HCT116 (cell line): ENCODE measurements around the gene PDK4. TPM values are rescaled to one million over a fixed set of nuclear protein-coding genes. Genes with fewer than 3 reads are reported as not detected.

Source experiments
- ATAC-seq: fragments of 200-7000 bp; cut with Tn5 transposase; 2 replicates; pipeline ENCODE4 v1.9.1; 2020; ENCODE audit warnings: mild to moderate bottlenecking, moderate library complexity
- BruUV-seq: library from RNA; stranded (reverse); fragments of 400-500 nt; replicated peaks from 2 replicates; lab custom pipeline; 2021; lab: Mats Ljungman, UMichigan
- CTCF ChIA-PET: fragments of 300-600 bp; sonication (Branson Sonifier 250); formaldehyde crosslinking; loops from one replicate; lab custom pipeline; 2021; ENCODE audit warnings: antibody characterized with exemption; lab: Charles Lee
- POLR2A ChIA-PET: fragments of 300-600, 350-600 bp; sonication (Branson Sonifier 250); formaldehyde crosslinking; loops from one replicate; lab custom pipeline; 2021; ENCODE audit warnings: antibody characterized with exemption; lab: Charles Lee
- RAD21 ChIA-PET, 2 experiments: fragments of 300-600 bp; sonication (Branson Sonifier 250); formaldehyde crosslinking; loops; one replicate each; lab custom pipeline; 2023; ENCODE audit warnings: low total read pairs in 2 of 2; ENCODE audit not compliant: uncharacterized antibody in 2 of 2, unreplicated experiment in 2 of 2, low non-redundant PET in 1 of 2; lab: Charles Lee
- DNase-seq: peaks from one replicate; pipeline ENCODE4 v3.0.0-alpha.2; 2010; ENCODE audit warnings: low read depth, low spot score
- H2AFZ ChIP-seq: fragments of 200-600 bp; shearing (Covaris generic), sonication (generic); 2 replicates; pipeline ENCODE4 v1.6.1; 2017; ENCODE audit warnings: low read depth, mixed run types, mixed read lengths, antibody characterized with exemption, low read length; ENCODE audit not compliant: poor library complexity, severe bottlenecking
- H3K27ac ChIP-seq: 2 replicates; pipeline ENCODE4 v1.5.1; 2012; ENCODE audit warnings: low read depth, low read length
- H3K27me3 ChIP-seq: fragments of 200-600 bp; sonication (generic); 2 replicates; pipeline ENCODE4 v1.6.1; 2016; ENCODE audit warnings: mixed run types, low read length, mixed read lengths; ENCODE audit not compliant: insufficient read depth
- H3K36me3 ChIP-seq, 2 experiments: fragments of 200-500 bp in 1 of 2; fragments of 200-600 bp in 1 of 2; sonication (Bioruptor generic) in 1 of 2; sonication (generic) in 1 of 2; 2 replicates each; pipeline versions ENCODE4 v1.5.1 to v1.6.1; 2014 to 2016; ENCODE audit warnings: low read length in 2 of 2, inconsistent platforms in 1 of 2, mixed read lengths in 1 of 2, mixed run types in 1 of 2; ENCODE audit not compliant: insufficient read depth in 2 of 2, control insufficient read depth in 1 of 2
- H3K4me1 ChIP-seq, 2 experiments: fragments of 200-600 bp in 1 of 2; sonication (generic) in 1 of 2; 2 replicates each; pipeline versions ENCODE4 v1.5.1 to v1.6.1; 2012 to 2017; ENCODE audit warnings: low read length in 2 of 2, inconsistent platforms in 1 of 2, mild to moderate bottlenecking in 1 of 2, mixed read lengths in 1 of 2, mixed run types in 1 of 2, moderate library complexity in 1 of 2; ENCODE audit not compliant: insufficient read depth in 2 of 2, control insufficient read depth in 1 of 2
- H3K4me2 ChIP-seq: fragments of 200-600 bp; sonication (generic); 2 replicates; pipeline ENCODE4 v1.6.1; 2017; ENCODE audit warnings: mixed run types, low read length, mixed read lengths
- H3K4me3 ChIP-seq, 2 experiments: fragments of 200-600 bp in 1 of 2; sonication (generic) in 1 of 2; replicated peaks in 1 of 2; 2 replicates each; pipeline ENCODE4 v1.5.1; 2011 to 2016; ENCODE audit warnings: low read length in 2 of 2, control low read depth in 1 of 2, low read depth in 1 of 2, mild to moderate bottlenecking in 1 of 2, mixed read lengths in 1 of 2, mixed run types in 1 of 2
- H3K79me2 ChIP-seq: fragments of 200-600 bp; sonication (generic); 2 replicates; pipeline ENCODE4 v1.6.1; 2017; ENCODE audit warnings: mild to moderate bottlenecking, mixed run types, low read length, moderate library complexity, mixed read lengths; ENCODE audit not compliant: insufficient read depth
- H3K9ac ChIP-seq: fragments of 200-600 bp; sonication (generic); 2 replicates; pipeline ENCODE4 v1.6.1; 2016; ENCODE audit warnings: low read length, mixed read lengths
- H3K9me2 ChIP-seq: fragments of 200-600 bp; sonication (generic), shearing (Covaris generic); 2 replicates; pipeline ENCODE4 v1.6.1; 2017; ENCODE audit warnings: mixed run types, mild to moderate bottlenecking, moderate library complexity; ENCODE audit not compliant: insufficient read depth
- H3K9me3 ChIP-seq, 2 experiments: fragments of 200-500 bp in 1 of 2; fragments of 200-600 bp in 1 of 2; sonication (Bioruptor generic) in 1 of 2; sonication (generic) in 1 of 2; 2 replicates each; pipeline ENCODE4 v1.6.1; 2014 to 2017; ENCODE audit warnings: low read length in 2 of 2, mixed read lengths in 2 of 2, inconsistent platforms in 1 of 2, low read depth in 1 of 2, mild to moderate bottlenecking in 1 of 2, mixed run types in 1 of 2, moderate library complexity in 1 of 2; ENCODE audit not compliant: control insufficient read depth in 1 of 2, insufficient read depth in 1 of 2
- H4K20me1 ChIP-seq: fragments of 200-600 bp; sonication (generic), shearing (Covaris generic); 2 replicates; pipeline ENCODE4 v1.6.1; 2017; ENCODE audit warnings: mixed run types, mild to moderate bottlenecking, moderate library complexity; ENCODE audit not compliant: insufficient read depth
- EZH2 ChIP-seq: fragments of 200-600 bp; sonication (generic); IDR thresholded peaks from 2 replicates; pipeline ENCODE4 v1.6.1; 2017; ENCODE audit warnings: antibody characterized with exemption, mixed run types
- FOSL1 ChIP-seq: IDR thresholded peaks from 2 replicates; pipeline ENCODE4 v1.6.1; 2012; ENCODE audit warnings: low read depth
- JUND ChIP-seq: IDR thresholded peaks from 2 replicates; pipeline ENCODE4 v1.6.1; 2012
- MAX ChIP-seq: IDR thresholded peaks from 2 replicates; pipeline ENCODE4 v1.6.1; 2012
- POLR2A ChIP-seq: IDR thresholded peaks from 2 replicates; pipeline ENCODE4 v1.7.0; 2011; ENCODE audit warnings: borderline replicate concordance; ENCODE audit not compliant: insufficient read depth, insufficient read length; ENCODE audit errors: extremely low read depth
- POLR2AphosphoS5 ChIP-seq: IDR thresholded peaks from 2 replicates; pipeline ENCODE4 v1.6.1; 2011; ENCODE audit warnings: mild to moderate bottlenecking, low read depth, low read length, moderate library complexity
- SP1 ChIP-seq: IDR thresholded peaks from 2 replicates; pipeline ENCODE4 v1.6.1; 2012; ENCODE audit warnings: low read depth
- SRF ChIP-seq: IDR thresholded peaks from 2 replicates; pipeline ENCODE4 v1.6.1; 2012; ENCODE audit warnings: low read depth
- TCF7L2 ChIP-seq: IDR thresholded peaks from 2 replicates; pipeline ENCODE4 v1.7.0; 2011; ENCODE audit warnings: borderline replicate concordance, inconsistent platforms; ENCODE audit not compliant: insufficient read depth, insufficient read length; ENCODE audit errors: extremely low read depth
- YY1 ChIP-seq: IDR thresholded peaks from 2 replicates; pipeline ENCODE4 v1.6.1; 2011; ENCODE audit warnings: low read length, low read depth, moderate library complexity, mild to moderate bottlenecking; ENCODE audit not compliant: insufficient replicate concordance; ENCODE audit errors: extremely low read depth
- ZFX ChIP-seq: fragments of 450-650 bp; IDR thresholded peaks from 2 replicates; pipeline ENCODE4 v1.6.1; 2017
- intact Hi-C: fragments of 100-400 bp; cut with micrococcal nuclease; formaldehyde crosslinking; loops from 2 replicates; pipeline ENCODE4 v1.10.0; 2022
- total RNA-seq: library from RNA; stranded (reverse); gene quantifications from one replicate; pipeline ENCODE4 v1.2.1, GENCODE V29; 2021; ENCODE audit not compliant: unreplicated experiment
- TF ChIP-seq, protein P1 (sequence below): IDR thresholded peaks from 2 replicates; pipeline ENCODE4 v1.6.1; 2011; ENCODE audit warnings: mild to moderate bottlenecking, low read length, moderate library complexity; ENCODE audit not compliant: insufficient replicate concordance; ENCODE audit errors: extremely low read depth

Gene PDK4
- total RNA-seq, 1 experiment from 2014 or later = 2.1 TPM

- no peak overlapping the region for H3K27ac ChIP-seq
- H3K4me1 ChIP-seq = peaks cover 0 to 2% of the 10 kb centered on the region in 2 experiments; a peak in 2 of 4 replicates
- intact Hi-C loops = no loop called here
- ATAC-seq = no peak
- no peaks in the 10 kb centered on the region for H3K27me3 ChIP-seq
- no peaks in the 10 kb centered on the region for H4K20me1 ChIP-seq
- no TSS peak for BruUV-seq
- no peak for DNase-seq
- no peaks in the 10 kb centered on the region for H3K79me2 ChIP-seq
- no peaks in the 10 kb centered on the region for H3K9me3 ChIP-seq
- no peak overlapping the region for H3K4me3 ChIP-seq
- CTCF ChIA-PET = no interaction called here
- no peak overlapping the region for H3K9ac ChIP-seq
- H3K36me3 ChIP-seq = no peaks in the 10 kb centered on the region
- no peaks in the 10 kb centered on the region for H3K9me2 ChIP-seq
- RAD21 ChIA-PET = no interaction called here
- no peak for TF ChIP-seq MAX
- TF ChIP-seq ZFX = no peak
- no peak for TF ChIP-seq POLR2A
- no peak for TF ChIP-seq FOSL1
- no peak for TF ChIP-seq YY1
- no peak for TF ChIP-seq SRF
- TF ChIP-seq EZH2 = no peak
- no peak for TF ChIP-seq SP1
- no peak for TF ChIP-seq JUND
- no peak for TF ChIP-seq POLR2AphosphoS5
- TF ChIP-seq TCF7L2 = no peak
- TF ChIP-seq, protein P1, sequence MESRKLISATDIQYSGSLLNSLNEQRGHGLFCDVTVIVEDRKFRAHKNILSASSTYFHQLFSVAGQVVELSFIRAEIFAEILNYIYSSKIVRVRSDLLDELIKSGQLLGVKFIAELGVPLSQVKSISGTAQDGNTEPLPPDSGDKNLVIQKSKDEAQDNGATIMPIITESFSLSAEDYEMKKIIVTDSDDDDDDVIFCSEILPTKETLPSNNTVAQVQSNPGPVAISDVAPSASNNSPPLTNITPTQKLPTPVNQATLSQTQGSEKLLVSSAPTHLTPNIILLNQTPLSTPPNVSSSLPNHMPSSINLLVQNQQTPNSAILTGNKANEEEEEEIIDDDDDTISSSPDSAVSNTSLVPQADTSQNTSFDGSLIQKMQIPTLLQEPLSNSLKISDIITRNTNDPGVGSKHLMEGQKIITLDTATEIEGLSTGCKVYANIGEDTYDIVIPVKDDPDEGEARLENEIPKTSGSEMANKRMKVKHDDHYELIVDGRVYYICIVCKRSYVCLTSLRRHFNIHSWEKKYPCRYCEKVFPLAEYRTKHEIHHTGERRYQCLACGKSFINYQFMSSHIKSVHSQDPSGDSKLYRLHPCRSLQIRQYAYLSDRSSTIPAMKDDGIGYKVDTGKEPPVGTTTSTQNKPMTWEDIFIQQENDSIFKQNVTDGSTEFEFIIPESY = no peak
- TF ChIP-seq, all 23 proteins: peak for 0
- no peak overlapping the region for H2AFZ ChIP-seq
- POLR2A ChIA-PET = no interaction called here
- no peak overlapping the region for H3K4me2 ChIP-seq
These were observed 56.0 kb downstream of the PDK4 start for GRCh38 chr7:95540366-95540765.
